Mesendoderm (in vitro differentiated cells): Measurements from ENCODE around the gene IQGAP2.
A peak's percentile ranks its signal among the peaks of the same experiment; 100 is the strongest.
"Not testable (repeated sequence)": the region's sequence is repeated elsewhere in the genome, so short reads cannot be mapped to it uniquely, and the experiment has no call there.

Experiments
- DNase-seq: peaks from one replicate; pipeline ENCODE4 v3.0.0; 2013
- H2AK5ac ChIP-seq: 2 replicates; pipeline ENCODE4 v1.6.1; 2013; ENCODE audit warnings: low read length, inconsistent platforms
- H2BK120ac ChIP-seq: 2 replicates; pipeline ENCODE4 v1.6.1; 2013; ENCODE audit warnings: low read depth, mild to moderate bottlenecking, low read length, moderate library complexity, mixed read lengths
- H2BK15ac ChIP-seq: replicated peaks from 2 replicates; pipeline ENCODE4 v1.6.1; 2013; ENCODE audit warnings: low read depth, mild to moderate bottlenecking, moderate library complexity
- H2BK5ac ChIP-seq: 2 replicates; pipeline ENCODE4 v1.6.1; 2013; ENCODE audit warnings: low read length, inconsistent platforms
- H3K18ac ChIP-seq: 2 replicates; pipeline ENCODE4 v1.6.1; 2013; ENCODE audit warnings: mild to moderate bottlenecking, low read length, mixed read lengths
- H3K23ac ChIP-seq: one replicate; pipeline ENCODE4 v1.6.1; 2013; ENCODE audit warnings: low read length
- H3K27ac ChIP-seq: 2 replicates; pipeline ENCODE4 v1.5.1; 2013; ENCODE audit warnings: low read depth, mild to moderate bottlenecking, inconsistent platforms, low read length, moderate library complexity
- H3K27me3 ChIP-seq: 2 replicates; pipeline ENCODE4 v1.6.1; 2013; ENCODE audit warnings: low read length, control low read depth, mild to moderate bottlenecking, inconsistent platforms; ENCODE audit not compliant: insufficient read depth, poor library complexity
- H3K36me3 ChIP-seq: 2 replicates; pipeline ENCODE4 v1.6.1; 2013; ENCODE audit warnings: low read length, inconsistent platforms; ENCODE audit not compliant: control insufficient read depth, insufficient read depth
- H3K4ac ChIP-seq: one replicate; pipeline ENCODE4 v1.6.1; 2013; ENCODE audit warnings: low read depth, mild to moderate bottlenecking, low read length, moderate library complexity
- H3K4me1 ChIP-seq: 2 replicates; pipeline ENCODE4 v1.6.1; 2013; ENCODE audit warnings: low read depth, low read length, inconsistent platforms; ENCODE audit not compliant: control insufficient read depth
- H3K4me2 ChIP-seq: 2 replicates; pipeline ENCODE4 v1.6.1; 2013; ENCODE audit warnings: low read length
- H3K4me3 ChIP-seq: 2 replicates; pipeline ENCODE4 v1.5.1; 2013; ENCODE audit warnings: mild to moderate bottlenecking, low read length
- H3K56ac ChIP-seq: one replicate; pipeline ENCODE4 v1.6.1; 2013; ENCODE audit warnings: low read length
- H3K79me1 ChIP-seq: 2 replicates; pipeline ENCODE4 v1.6.1; 2013; ENCODE audit warnings: low read length, inconsistent platforms
- H3K79me2 ChIP-seq: 2 replicates; pipeline ENCODE4 v1.6.1; 2013; ENCODE audit warnings: mild to moderate bottlenecking, low read length; ENCODE audit not compliant: control insufficient read depth, insufficient read depth
- H3K9ac ChIP-seq: 2 replicates; pipeline ENCODE4 v1.6.1; 2013; ENCODE audit warnings: low read length, inconsistent platforms
- H4K5ac ChIP-seq: one replicate; pipeline ENCODE4 v1.6.1; 2013; ENCODE audit warnings: low read length
- H4K8ac ChIP-seq: one replicate; pipeline ENCODE4 v1.6.1; 2013; ENCODE audit warnings: low read depth, mild to moderate bottlenecking, control low read depth, low read length, moderate library complexity
- WGBS: extraction: QIAGEN DNeasy Blood & Tissue Kit; methylation state at CpG from one replicate; pipeline ENCODE4 v1.1.7; 2013; ENCODE audit warnings: low lambda C conversion rate, missing lambda C conversion rate; ENCODE audit not compliant: insufficient coverage; ENCODE audit errors: extremely low coverage; 5-methylcytosine and 5-hydroxymethylcytosine counted together

IQGAP2 gene

DNA sequence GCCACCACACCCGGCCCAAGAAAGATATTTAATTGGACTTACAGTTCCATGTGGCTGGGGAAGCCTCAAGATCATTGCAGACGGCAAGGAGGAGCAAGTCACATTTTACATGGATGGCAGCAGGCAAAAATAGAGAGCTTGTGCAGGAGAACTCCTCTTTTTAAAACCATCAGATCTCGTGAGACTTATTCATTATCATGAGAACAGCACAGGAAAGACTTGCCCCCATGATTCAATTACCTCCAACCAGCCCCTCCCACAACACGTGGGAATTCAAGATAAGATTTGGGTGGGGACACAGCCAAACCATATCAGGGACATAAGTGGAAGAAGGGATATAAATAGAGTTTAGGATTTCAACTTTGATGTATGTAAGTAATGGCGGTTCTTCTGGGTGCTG, 115.2 kb downstream of the IQGAP2 start:
- H3K56ac ChIP-seq, H3K4me1 ChIP-seq, H2BK120ac ChIP-seq, H3K4me2 ChIP-seq, H2BK5ac ChIP-seq, H3K4me3 ChIP-seq, H3K9ac ChIP-seq, H3K79me2 ChIP-seq, H3K79me1 ChIP-seq, H2AK5ac ChIP-seq, H3K18ac ChIP-seq, H3K27ac ChIP-seq, H3K36me3 ChIP-seq, H2BK15ac ChIP-seq, H3K27me3 ChIP-seq, DNase-seq, H3K4ac ChIP-seq, H4K8ac ChIP-seq, H4K5ac ChIP-seq, H3K23ac ChIP-seq: not testable (repeated sequence)
- no CpG with 5 or more reads among the region's 5 CpGs for WGBS

DNA sequence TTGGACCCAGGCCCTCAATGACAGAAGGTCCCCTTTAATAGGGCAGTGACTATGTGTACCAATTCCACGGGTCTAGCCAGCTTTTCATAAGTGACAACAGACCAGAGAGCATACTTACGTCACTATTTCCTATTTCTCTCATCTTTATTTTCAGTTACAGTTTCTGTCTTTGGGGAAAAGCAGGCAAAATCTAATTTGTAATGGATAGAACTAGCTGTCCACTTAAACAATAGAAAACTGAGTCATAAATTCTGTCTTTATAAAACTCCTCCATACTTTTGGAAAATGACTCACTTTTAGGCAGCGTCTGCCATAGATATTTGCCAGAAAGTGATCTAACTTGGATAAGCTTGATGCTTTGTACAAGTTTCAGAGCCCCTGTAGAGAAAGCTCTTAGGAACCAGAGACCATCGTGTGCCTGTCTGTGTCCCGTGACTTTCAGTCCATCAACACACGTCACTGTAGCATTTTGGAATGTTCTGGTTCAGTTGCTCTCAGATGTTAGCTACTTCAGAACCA, 118.2 kb downstream of the IQGAP2 start:
- Histone ChIP-seq H3K4me2 (no peak overlapping the region), H3K27me3 (no peaks in the 10 kb centered on the region), H4K5ac (no peak overlapping the region), H3K4me1 (peaks cover 3% of the 10 kb centered on the region), H3K27ac (no peak overlapping the region), H3K36me3 (no peaks in the 10 kb centered on the region), H3K9ac (no peak overlapping the region), H3K18ac (no peak overlapping the region), H3K79me2 (no peaks in the 10 kb centered on the region), H3K79me1 (no peaks in the 10 kb centered on the region), H3K4me3 (no peak overlapping the region), H4K8ac (no peak overlapping the region), H2BK15ac (no peak overlapping the region), H2AK5ac (no peak overlapping the region), H3K56ac (no peak overlapping the region), H3K23ac (no peak overlapping the region), H2BK120ac (no peak overlapping the region), H3K4ac (no peak overlapping the region), H2BK5ac (no peak overlapping the region)
- no CpG with 5 or more reads among the region's 6 CpGs for WGBS
- DNase-seq = no peak

DNA sequence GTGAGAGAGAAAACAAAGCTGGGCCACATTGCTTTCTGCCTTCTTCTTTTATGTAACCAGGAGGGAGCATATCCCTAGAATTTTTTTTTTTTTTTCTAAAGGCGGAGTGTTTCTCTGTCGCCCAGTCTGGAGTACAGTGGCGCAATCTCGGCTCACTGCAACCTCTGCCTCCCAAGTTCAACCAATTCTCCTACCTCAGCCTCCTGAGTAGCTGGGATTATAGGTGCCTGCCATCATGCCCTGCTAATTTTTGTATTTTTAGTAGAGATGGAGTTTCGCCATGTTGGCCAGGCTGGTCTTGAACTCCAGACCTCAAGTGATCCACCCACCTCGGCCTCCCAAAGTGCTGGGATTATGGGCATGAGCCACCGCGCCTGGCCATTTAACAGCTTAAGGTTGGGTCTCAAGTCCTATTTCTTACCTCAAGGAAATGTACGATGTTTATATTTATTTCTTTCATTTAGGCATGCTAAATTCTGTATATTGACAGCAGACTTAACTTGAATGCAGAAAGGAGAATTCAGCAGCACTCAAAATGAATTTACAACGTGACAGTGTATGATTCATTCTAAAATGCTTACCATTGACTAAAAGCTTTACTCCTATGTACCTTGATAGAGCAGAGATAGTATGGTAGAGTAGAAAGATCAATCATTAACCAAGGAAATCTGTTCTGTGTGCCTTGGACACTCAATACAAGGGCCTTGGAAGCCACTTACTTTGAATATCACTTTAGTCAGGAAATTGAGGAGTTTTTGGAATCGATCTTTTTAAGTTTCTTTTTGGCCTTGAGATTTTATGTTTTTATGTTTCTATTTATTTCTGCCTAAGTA, 119.2 kb downstream of the IQGAP2 start:
- Histone ChIP-seq H3K18ac (no peak overlapping the region), H3K4me2 (no peak overlapping the region), H4K5ac (no peak overlapping the region), H3K36me3 (no peaks in the 10 kb centered on the region), H2BK5ac (no peak overlapping the region), H3K27ac (no peak overlapping the region), H3K4me3 (no peak overlapping the region), H3K23ac (no peak overlapping the region), H3K4me1 (peaks cover 5% of the 10 kb centered on the region), H3K79me1 (no peaks in the 10 kb centered on the region), H2AK5ac (no peak overlapping the region), H2BK15ac (no peak overlapping the region), H2BK120ac (no peak overlapping the region), H3K27me3 (no peaks in the 10 kb centered on the region), H3K56ac (no peak overlapping the region), H4K8ac (no peak overlapping the region), H3K79me2 (no peaks in the 10 kb centered on the region), H3K9ac (no peak overlapping the region), H3K4ac (no peak overlapping the region)
- DNase-seq = no peak
- WGBS = no CpG with 5 or more reads among the region's 11 CpGs

DNA sequence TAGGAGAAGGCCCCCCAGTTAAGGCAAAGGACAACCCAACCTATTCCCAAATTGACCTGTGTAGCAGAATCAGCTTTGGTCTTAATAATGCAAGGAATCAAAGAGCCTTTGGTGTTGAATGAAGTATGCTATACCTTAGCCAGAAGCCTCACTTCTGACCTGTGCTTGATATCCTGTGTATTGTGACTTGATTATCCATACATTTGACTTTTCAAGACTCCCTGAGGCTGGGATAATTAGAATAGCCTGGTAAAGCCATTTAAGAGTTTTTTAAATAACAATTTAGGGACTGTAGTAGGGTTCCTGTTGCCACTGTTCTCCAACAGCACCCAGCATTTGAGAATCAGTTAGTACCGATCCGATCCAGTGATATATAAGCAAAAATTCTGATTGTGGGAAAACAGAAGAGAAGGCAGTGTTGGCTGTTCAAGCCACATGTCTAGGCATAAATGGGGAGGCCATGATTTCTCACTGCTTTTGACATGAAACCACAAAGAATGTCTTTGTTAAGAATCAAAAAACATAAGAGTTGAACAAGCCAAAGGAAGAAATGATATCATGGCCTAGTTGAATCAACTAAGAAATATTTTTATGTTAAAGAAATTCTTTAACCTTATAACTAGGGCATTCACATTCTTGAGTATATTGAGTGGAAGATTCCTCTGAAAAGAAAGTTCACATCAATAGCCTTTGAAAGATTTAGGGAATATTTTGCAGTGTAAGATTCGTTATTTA, 121.2 kb downstream of the IQGAP2 start:
- no peak for DNase-seq
- Histone ChIP-seq H3K79me2 (no peaks in the 10 kb centered on the region), H2BK15ac (no peak overlapping the region), H3K36me3 (no peaks in the 10 kb centered on the region), H3K79me1 (no peaks in the 10 kb centered on the region), H3K4ac (no peak overlapping the region), H3K23ac (no peak overlapping the region), H3K4me1 (peaks cover 5% of the 10 kb centered on the region), H3K27ac (no peak overlapping the region), H2BK120ac (no peak overlapping the region), H2BK5ac (no peak overlapping the region), H3K27me3 (no peaks in the 10 kb centered on the region), H4K5ac (no peak overlapping the region), H4K8ac (no peak overlapping the region), H2AK5ac (no peak overlapping the region), H3K56ac (no peak overlapping the region), H3K9ac (no peak overlapping the region), H3K4me3 (no peak overlapping the region), H3K4me2 (no peak overlapping the region), H3K18ac (peak overlapping the region; percentile 68)
- no CpG with 5 or more reads among the region's 3 CpGs for WGBS

DNA sequence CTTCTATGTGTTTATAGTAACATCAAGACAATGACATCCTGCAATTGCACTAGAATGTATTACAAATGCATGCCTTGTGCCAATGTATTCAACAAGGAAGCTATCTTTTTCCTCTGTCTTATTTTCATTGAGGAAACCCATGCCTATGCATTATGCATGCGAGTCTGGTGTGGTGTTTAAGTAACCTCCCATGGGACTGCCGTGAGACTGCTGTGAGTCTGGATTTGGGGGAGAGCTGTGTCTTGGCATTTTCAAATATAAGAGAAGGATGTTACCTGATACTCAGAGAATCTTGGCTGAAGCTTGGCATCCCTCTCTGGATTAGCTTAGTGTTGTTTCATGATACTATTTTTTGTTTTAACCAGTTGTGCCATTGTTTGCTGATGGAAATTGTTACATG, 121.8 kb downstream of the IQGAP2 start:
- H2BK15ac ChIP-seq = no peak overlapping the region
- DNase-seq = no peak
- no peak overlapping the region for H3K4me2 ChIP-seq
- no peaks in the 10 kb centered on the region for H3K27me3 ChIP-seq
- WGBS = no CpG with 5 or more reads among the region's 2 CpGs
- H2AK5ac ChIP-seq = no peak overlapping the region
- H3K79me2 ChIP-seq = no peaks in the 10 kb centered on the region
- no peak overlapping the region for H3K27ac ChIP-seq
- H3K9ac ChIP-seq = no peak overlapping the region
- no peak overlapping the region for H4K8ac ChIP-seq
- H3K36me3 ChIP-seq = no peaks in the 10 kb centered on the region
- H2BK5ac ChIP-seq = no peak overlapping the region
- H3K18ac ChIP-seq = no peak overlapping the region
- H2BK120ac ChIP-seq = no peak overlapping the region
- H3K79me1 ChIP-seq = no peaks in the 10 kb centered on the region
- H3K4me1 ChIP-seq = peaks cover 5% of the 10 kb centered on the region
- no peak overlapping the region for H4K5ac ChIP-seq
- H3K56ac ChIP-seq = no peak overlapping the region
- no peak overlapping the region for H3K23ac ChIP-seq
- H3K4ac ChIP-seq = no peak overlapping the region
- no peak overlapping the region for H3K4me3 ChIP-seq
